ENCODE results near the gene PDLIM5. TPM values are rescaled to one million over a fixed set of nuclear protein-coding genes. Genes with fewer than 3 reads are reported as not detected.
A peak's percentile ranks its signal among the peaks of the same experiment; 100 is the strongest.

PDLIM5 gene
- total and polyA plus RNA-seq, 9 donors: 154 to 282 (median 221) TPM

DNA sequence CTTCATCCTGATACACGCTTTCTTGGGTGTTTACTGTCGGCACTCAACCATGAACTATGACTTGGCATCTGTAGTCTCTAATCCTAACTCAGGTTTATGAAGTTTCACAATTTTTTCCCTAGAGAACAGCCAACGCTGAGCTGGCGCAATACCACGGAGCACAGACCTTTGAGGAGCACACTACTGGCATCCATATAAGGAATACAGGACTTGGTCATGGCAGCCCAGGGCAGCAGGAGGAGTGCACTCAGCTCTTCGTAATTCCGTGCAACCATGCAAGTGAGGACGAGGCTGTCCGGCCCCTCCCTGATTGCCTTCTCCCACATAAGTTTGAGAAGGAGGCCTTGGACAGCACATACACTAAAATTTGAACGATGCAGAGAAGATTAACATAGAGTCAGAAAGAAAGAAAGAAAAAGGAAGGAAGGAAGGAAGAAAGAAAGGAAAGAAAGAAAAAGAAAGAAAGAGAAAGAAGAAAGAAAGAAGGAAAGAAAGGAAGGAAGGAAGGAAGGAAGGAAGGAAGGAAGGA is 41.0 kb upstream of the PDLIM5 start:
- WGBS (ENCODE audit: insufficient coverage): 79% methylated on average over 5 of the region's 10 CpGs
- no peaks in the 10 kb centered on the region for H3K27me3 ChIP-seq (ENCODE audit: control insufficient read depth, insufficient read depth, low read length)
- H3K4me1 ChIP-seq (ENCODE audit: control insufficient read depth, insufficient read depth, low read length): peaks cover 5% of the 10 kb centered on the region
- no peaks in the 10 kb centered on the region for H3K9me3 ChIP-seq (replicated peaks; ENCODE audit: control insufficient read depth, low read depth, low read length)
- peak overlapping the region; percentile 68 for H3K27ac ChIP-seq (ENCODE audit: low read length)
- H3K36me3 ChIP-seq (ENCODE audit: control insufficient read depth, insufficient read depth, low read length): no peaks in the 10 kb centered on the region
- peak; percentile 52 for DNase-seq
- H3K4me3 ChIP-seq (ENCODE audit: low read length): no peak overlapping the region

DNA sequence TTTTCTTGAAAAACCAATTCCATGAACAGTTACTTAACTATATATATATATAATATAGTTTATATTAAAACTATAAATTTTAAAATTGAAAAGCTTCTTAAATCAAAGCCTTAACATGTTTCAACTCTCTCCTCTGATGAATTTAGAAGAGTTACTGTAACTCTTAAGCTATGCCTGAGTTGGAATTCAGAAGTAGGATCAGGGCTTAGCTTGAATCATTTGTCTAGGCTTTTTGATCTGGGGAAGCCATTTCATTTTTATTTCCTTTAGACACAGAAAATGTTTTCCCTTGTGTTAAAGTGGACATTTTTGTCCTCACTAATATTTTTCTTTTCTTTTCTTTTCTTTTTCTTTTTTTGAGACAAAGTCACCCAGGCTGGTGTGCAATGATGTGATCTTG is 40.4 kb upstream of the PDLIM5 start:
- no peaks in the 10 kb centered on the region for H3K27me3 ChIP-seq (ENCODE audit: control insufficient read depth, insufficient read depth, low read length)
- H3K9me3 ChIP-seq (replicated peaks; ENCODE audit: control insufficient read depth, low read depth, low read length): no peaks in the 10 kb centered on the region
- no peak overlapping the region for H3K4me3 ChIP-seq (ENCODE audit: low read length)
- no peak overlapping the region for H3K27ac ChIP-seq (ENCODE audit: low read length)
- no peaks in the 10 kb centered on the region for H3K36me3 ChIP-seq (ENCODE audit: control insufficient read depth, insufficient read depth, low read length)
- no peak for DNase-seq
- H3K4me1 ChIP-seq (ENCODE audit: control insufficient read depth, insufficient read depth, low read length): peaks cover 5% of the 10 kb centered on the region

DNA sequence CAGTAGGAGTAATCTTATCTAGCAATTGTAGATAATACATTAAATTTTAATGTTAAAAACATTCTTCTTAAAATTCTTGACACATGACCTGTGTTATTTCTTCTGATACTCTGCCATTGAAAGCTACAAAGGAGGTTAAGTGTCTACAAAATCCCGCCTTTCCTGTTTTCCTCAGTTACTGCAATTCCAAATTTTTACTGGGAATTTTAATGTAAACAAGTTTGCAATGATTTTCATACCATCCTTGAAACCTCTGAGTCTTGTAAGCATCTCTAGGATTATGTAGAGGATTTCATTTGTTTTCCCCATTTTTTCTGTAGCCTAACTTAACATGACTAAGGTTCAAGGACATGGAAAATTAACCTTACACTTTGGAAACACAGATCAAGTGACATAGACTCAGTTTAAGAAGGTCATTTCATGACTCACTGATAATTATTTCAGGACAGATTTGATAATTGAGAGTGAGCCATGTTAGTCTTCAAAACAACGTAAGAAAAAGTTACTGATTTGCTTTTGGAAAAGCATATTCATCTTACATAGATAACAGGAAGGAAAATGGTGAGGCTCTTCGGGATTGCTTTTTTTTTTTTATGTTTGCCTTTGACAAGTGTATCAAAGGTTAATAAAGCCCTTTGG is 39.6 kb upstream of the PDLIM5 start:
- Histone ChIP-seq H3K4me1 (ENCODE audit: control insufficient read depth, insufficient read depth, low read length) (peaks cover 5% of the 10 kb centered on the region), H3K36me3 (ENCODE audit: control insufficient read depth, insufficient read depth, low read length) (no peaks in the 10 kb centered on the region), H3K9me3 (replicated peaks; ENCODE audit: control insufficient read depth, low read depth, low read length) (peaks cover 2% of the 10 kb centered on the region), H3K27ac (ENCODE audit: low read length) (no peak overlapping the region), H3K4me3 (ENCODE audit: low read length) (no peak overlapping the region), H3K27me3 (ENCODE audit: control insufficient read depth, insufficient read depth, low read length) (no peaks in the 10 kb centered on the region)
- no peak for DNase-seq
- no CpG with 5 or more reads among the region's 3 CpGs for WGBS (ENCODE audit: insufficient coverage)

DNA sequence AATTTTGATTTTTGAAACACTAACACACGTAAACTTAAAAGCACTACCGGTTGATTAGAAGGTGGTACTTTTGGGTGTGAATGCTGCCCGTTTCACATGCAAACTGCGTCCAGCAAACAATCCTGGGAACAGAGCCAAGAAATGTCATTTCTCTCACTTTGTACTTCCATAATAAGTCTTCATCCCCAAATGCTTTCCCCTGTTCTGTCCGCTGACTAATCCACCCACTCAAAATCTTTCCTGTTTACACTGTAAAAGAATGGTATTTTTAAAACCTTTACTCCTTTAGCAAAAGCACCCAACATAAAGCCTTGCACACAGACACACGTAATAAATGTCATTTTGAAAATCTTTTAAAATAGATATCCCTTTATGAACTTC is 39.1 kb upstream of the PDLIM5 start:
- H3K9me3 ChIP-seq (replicated peaks; ENCODE audit: control insufficient read depth, low read depth, low read length): peaks cover 2% of the 10 kb centered on the region
- peaks cover 5% of the 10 kb centered on the region for H3K4me1 ChIP-seq (ENCODE audit: control insufficient read depth, insufficient read depth, low read length)
- no peak overlapping the region for H3K4me3 ChIP-seq (ENCODE audit: low read length)
- H3K27me3 ChIP-seq (ENCODE audit: control insufficient read depth, insufficient read depth, low read length): no peaks in the 10 kb centered on the region
- H3K36me3 ChIP-seq (ENCODE audit: control insufficient read depth, insufficient read depth, low read length): no peaks in the 10 kb centered on the region
- WGBS (ENCODE audit: insufficient coverage): no CpG with 5 or more reads among the region's 6 CpGs
- no peak overlapping the region for H3K27ac ChIP-seq (ENCODE audit: low read length)
- peak; percentile 52 for DNase-seq

DNA sequence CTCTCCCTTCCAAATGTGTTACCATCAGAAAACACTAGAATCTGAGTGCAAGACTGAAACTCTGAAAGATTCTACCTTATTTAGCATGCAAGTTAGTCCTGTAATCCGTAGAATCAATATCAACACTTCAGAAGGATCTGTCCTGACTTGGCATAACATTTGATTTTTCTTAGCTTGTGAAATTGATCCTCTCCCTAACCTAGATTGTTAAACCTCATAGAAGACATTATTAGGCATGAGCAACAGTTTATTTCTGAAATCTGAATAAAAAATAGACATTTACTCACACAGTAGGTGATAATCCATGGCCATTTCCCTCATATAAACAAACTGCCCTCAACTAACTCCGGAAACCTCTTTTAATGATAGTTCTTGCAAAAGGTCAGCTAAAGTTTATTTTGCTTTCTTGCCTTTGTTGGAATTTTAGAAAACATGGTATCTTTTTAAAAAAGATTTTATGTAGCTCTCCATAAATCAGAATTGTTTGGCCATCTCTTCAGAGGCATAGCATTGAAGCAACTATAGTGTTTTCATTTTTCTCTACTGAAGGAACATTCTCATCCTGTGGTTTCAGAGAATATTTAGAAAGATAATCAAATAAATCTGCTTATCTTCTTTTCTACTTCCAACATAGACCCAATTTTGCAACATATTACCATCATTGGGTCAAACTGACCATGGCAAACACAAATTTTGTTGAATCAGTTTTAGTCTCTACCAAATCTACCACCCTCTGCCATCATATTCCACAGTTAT is 38.5 kb upstream of the PDLIM5 start:
- peaks cover 5% of the 10 kb centered on the region for H3K4me1 ChIP-seq (ENCODE audit: control insufficient read depth, insufficient read depth, low read length)
- no CpG with 5 or more reads among the region's 2 CpGs for WGBS (ENCODE audit: insufficient coverage)

DNA sequence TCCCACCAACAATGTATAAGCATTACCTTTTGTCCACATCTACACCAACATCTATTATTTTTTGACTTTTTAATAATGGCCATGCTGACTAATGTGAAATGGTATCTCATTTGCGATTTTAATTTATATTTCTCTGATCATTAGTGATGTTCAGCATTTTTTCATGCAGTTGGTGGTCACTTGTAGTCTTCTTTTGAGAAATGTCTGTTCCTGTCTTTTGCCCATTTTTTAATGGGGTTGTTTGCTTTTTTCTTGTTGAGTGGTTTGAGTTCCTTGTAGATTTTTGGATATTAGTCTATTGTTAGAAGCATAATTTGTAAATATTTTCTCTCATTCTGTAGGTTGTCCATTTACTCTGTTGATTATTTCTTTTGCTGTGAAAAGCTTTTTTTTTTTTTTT is 36.8 kb upstream of the PDLIM5 start:
- Histone ChIP-seq H3K4me1 (ENCODE audit: control insufficient read depth, insufficient read depth, low read length) (peaks cover 5% of the 10 kb centered on the region), H3K4me3 (ENCODE audit: low read length) (no peak overlapping the region), H3K36me3 (ENCODE audit: control insufficient read depth, insufficient read depth, low read length) (no peaks in the 10 kb centered on the region), H3K27me3 (ENCODE audit: control insufficient read depth, insufficient read depth, low read length) (no peaks in the 10 kb centered on the region), H3K27ac (ENCODE audit: low read length) (no peak overlapping the region), H3K9me3 (replicated peaks; ENCODE audit: control insufficient read depth, low read depth, low read length) (peaks cover 2% of the 10 kb centered on the region)
- WGBS (ENCODE audit: insufficient coverage): no CpG with 5 or more reads among the region's 1 CpG
- DNase-seq: no peak

More for the DNA sequence above, 38.5 kb upstream of the PDLIM5 start:
- peaks cover 2% of the 10 kb centered on the region for H3K9me3 ChIP-seq (replicated peaks; ENCODE audit: control insufficient read depth, low read depth, low read length)
- no peak overlapping the region for H3K4me3 ChIP-seq (ENCODE audit: low read length)
- no peak for DNase-seq
- no peaks in the 10 kb centered on the region for H3K27me3 ChIP-seq (ENCODE audit: control insufficient read depth, insufficient read depth, low read length)
- no peak overlapping the region for H3K27ac ChIP-seq (ENCODE audit: low read length)
- H3K36me3 ChIP-seq (ENCODE audit: control insufficient read depth, insufficient read depth, low read length): no peaks in the 10 kb centered on the region

DNA sequence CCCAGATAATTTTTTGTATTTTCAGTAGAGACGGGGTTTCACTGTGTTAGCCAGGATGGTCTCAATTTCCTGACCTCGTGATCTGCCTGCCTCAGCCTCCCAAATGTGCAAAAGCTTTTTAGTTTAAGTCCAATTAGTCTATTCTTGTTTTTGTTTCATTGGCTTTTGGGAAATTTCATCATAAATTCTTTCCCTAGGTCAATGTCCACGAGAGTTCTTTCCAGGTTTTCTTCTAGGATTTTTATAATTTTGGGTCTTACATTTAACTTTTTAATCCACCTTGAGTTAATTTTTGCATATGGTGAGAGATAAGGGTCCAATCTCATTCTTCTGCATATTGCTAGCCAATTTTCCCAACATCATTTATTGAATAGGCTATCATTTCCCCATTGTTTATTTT is 36.3 kb upstream of the PDLIM5 start:
- WGBS (ENCODE audit: insufficient coverage): no CpG with 5 or more reads among the region's 3 CpGs
- H3K4me3 ChIP-seq (ENCODE audit: low read length): no peak overlapping the region
- no peaks in the 10 kb centered on the region for H3K27me3 ChIP-seq (ENCODE audit: control insufficient read depth, insufficient read depth, low read length)
- no peak for DNase-seq
- no peaks in the 10 kb centered on the region for H3K36me3 ChIP-seq (ENCODE audit: control insufficient read depth, insufficient read depth, low read length)
- H3K9me3 ChIP-seq (replicated peaks; ENCODE audit: control insufficient read depth, low read depth, low read length): peaks cover 2% of the 10 kb centered on the region
- peaks cover 5% of the 10 kb centered on the region for H3K4me1 ChIP-seq (ENCODE audit: control insufficient read depth, insufficient read depth, low read length)
- H3K27ac ChIP-seq (ENCODE audit: low read length): no peak overlapping the region

DNA sequence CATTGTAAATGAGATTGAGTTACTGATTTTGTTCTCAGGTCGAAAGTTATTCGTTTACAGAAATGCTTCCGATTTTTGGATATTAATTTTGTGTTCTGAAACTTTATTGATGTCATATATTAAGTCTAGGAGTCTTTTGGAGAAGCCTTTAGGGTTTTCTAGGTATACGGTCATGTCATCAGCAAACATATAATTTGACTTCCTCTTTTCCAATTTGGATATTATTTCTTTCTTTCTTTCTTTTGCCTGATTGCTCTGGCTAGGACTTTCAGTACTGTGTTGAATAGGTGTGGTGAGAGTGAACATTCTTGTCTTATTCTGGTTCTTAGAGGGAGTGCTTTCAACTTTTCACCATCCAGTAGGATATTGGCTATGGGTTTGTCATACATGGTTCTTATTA is 35.4 kb upstream of the PDLIM5 start:
- Histone ChIP-seq H3K9me3 (replicated peaks; ENCODE audit: control insufficient read depth, low read depth, low read length) (peaks cover 2% of the 10 kb centered on the region), H3K27ac (ENCODE audit: low read length) (no peak overlapping the region), H3K36me3 (ENCODE audit: control insufficient read depth, insufficient read depth, low read length) (no peaks in the 10 kb centered on the region), H3K4me1 (ENCODE audit: control insufficient read depth, insufficient read depth, low read length) (peaks cover 3% of the 10 kb centered on the region), H3K4me3 (ENCODE audit: low read length) (no peak overlapping the region), H3K27me3 (ENCODE audit: control insufficient read depth, insufficient read depth, low read length) (no peaks in the 10 kb centered on the region)
- no peak for DNase-seq
- WGBS (ENCODE audit: insufficient coverage): no CpG with 5 or more reads among the region's 4 CpGs

DNA sequence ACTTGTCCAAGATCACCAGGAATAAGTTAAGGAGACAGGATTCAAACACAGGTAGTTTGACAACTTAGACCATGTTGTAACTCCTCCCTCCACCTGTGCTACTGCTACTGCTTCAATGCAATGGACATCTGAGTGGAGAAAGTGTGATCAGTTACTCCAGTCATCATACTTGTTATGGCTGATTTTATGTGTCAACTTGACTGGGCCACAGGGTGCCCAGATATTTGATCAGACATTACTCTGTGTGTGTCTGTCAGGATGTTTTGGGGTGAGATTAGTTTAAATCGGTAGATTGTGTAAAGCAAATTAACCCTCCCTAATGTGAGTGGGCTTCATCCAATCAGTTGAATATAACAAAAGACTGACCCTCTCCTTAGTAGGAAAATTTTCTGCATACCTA is 34.8 kb upstream of the PDLIM5 start:
- WGBS (ENCODE audit: insufficient coverage): no CpG with 5 or more reads among the region's 1 CpG
- H3K4me1 ChIP-seq (ENCODE audit: control insufficient read depth, insufficient read depth, low read length): peaks cover 3% of the 10 kb centered on the region
- H3K27me3 ChIP-seq (ENCODE audit: control insufficient read depth, insufficient read depth, low read length): no peaks in the 10 kb centered on the region
- H3K4me3 ChIP-seq (ENCODE audit: low read length): no peak overlapping the region
- no peak overlapping the region for H3K27ac ChIP-seq (ENCODE audit: low read length)
- H3K9me3 ChIP-seq (replicated peaks; ENCODE audit: control insufficient read depth, low read depth, low read length): peaks cover 2% of the 10 kb centered on the region
- no peaks in the 10 kb centered on the region for H3K36me3 ChIP-seq (ENCODE audit: control insufficient read depth, insufficient read depth, low read length)
- DNase-seq: no peak

DNA sequence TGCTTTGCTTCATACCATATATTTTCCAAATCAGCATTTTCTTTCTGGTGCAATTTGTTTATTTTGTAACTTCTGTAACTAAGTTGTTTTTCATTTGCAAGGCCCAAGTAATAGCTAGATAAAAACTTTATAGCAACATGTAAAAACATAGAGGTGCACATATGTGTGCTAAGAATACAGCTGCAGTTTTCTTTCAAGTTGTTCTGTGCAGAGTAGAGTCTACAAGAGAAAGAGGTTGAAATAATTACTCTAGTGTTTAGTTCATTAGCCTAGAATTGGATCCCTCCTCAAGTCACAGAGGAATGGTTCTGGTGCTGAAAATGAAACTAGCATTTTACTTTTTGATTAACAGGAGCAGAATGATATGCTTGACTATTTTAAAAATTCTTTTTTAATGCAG is 32.2 kb upstream of the PDLIM5 start:
- DNase-seq: no peak
- H3K27me3 ChIP-seq (ENCODE audit: control insufficient read depth, insufficient read depth, low read length): no peaks in the 10 kb centered on the region
- no peaks in the 10 kb centered on the region for H3K4me1 ChIP-seq (ENCODE audit: control insufficient read depth, insufficient read depth, low read length)
- no peaks in the 10 kb centered on the region for H3K36me3 ChIP-seq (ENCODE audit: control insufficient read depth, insufficient read depth, low read length)
- H3K4me3 ChIP-seq (ENCODE audit: low read length): no peak overlapping the region
- H3K27ac ChIP-seq (ENCODE audit: low read length): no peak overlapping the region
- H3K9me3 ChIP-seq (replicated peaks; ENCODE audit: control insufficient read depth, low read depth, low read length): peaks cover 2% of the 10 kb centered on the region

Data from muscle of leg (tissue), 11 donors.